Heart left ventricle (tissue), 13 donors: Measurements from ENCODE around the gene MAPK8IP3.

Experiments
- POLR2A ChIP-seq, 2 donors: fragments of 450-650 bp; IDR thresholded peaks; one replicate each; pipeline ENCODE4 v1.6.1; 2017; ENCODE audit warnings: antibody characterized with exemption in 2 of 2, mild to moderate bottlenecking in 2 of 2, moderate library complexity in 2 of 2
- TF ChIP-seq, protein P1 (sequence below), 12 donors: fragments of 200-600 bp; sonication (generic) in 4 of 12; IDR thresholded peaks; one replicate each; pipeline versions ENCODE4 v1.5.0 to v1.8.0; 2018 to 2022; ENCODE audit warnings: antibody characterized with exemption in 12 of 12, mild to moderate bottlenecking in 5 of 12
- donor health status: ischemic (EF 13 %, LVEDD 7.1; RV severe dilation, severe dysfunction).
- donor health status: DM: no; HTN: yes; CAD: no.
- donor health status: DM: no; HTN: no; CAD: no.
- donor health status: ischemic (EF 25% LVEDD 6.9; RV normal size, moderate dysfunction).
- donor health status: ischemic (EF 25% LVEDD 5.7; RV mildly dilated, moderate dysfunction).
- donor health status: ischemic (EF 35%, LVEDD 5.7; RV mildly dilated, moderate dysfunction).
- donor health status: nonischemic (EF 11% LVEDD 7.7; RV severe dilation, severe dysfunction).
- donor health status: DM: yes; HTN: yes; CAD: no.
- donor health status: PGD.
- donor health status: ischemic (EF 29% LVEDD 5.4; RV normal size, mild dysfunction).
- donor health status: nonischemic (EF 23%, LVEDD 6.1; RV moderate dilation, normal function).

DNA sequence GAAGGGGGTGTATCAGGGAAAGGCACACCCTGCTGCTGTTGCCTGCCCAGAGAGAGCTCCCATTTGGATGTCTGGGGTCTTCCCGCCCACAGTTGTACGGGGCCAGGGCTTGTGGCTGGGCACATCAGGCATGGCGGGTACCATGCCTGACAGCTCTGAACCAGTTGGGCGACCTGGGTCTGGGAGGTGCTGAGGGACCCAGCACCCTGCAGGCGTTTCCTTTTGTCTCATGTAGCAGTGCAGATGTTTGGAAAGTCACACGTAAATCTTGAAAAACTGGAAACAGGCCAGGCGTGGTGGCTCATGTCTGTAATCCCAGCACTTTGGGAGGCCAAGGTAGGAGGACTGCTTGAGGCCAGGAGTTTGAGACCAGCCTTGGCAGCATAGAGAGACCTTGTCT, 36.3 kb upstream of the MAPK8IP3 start:
- TF ChIP-seq, protein P1, sequence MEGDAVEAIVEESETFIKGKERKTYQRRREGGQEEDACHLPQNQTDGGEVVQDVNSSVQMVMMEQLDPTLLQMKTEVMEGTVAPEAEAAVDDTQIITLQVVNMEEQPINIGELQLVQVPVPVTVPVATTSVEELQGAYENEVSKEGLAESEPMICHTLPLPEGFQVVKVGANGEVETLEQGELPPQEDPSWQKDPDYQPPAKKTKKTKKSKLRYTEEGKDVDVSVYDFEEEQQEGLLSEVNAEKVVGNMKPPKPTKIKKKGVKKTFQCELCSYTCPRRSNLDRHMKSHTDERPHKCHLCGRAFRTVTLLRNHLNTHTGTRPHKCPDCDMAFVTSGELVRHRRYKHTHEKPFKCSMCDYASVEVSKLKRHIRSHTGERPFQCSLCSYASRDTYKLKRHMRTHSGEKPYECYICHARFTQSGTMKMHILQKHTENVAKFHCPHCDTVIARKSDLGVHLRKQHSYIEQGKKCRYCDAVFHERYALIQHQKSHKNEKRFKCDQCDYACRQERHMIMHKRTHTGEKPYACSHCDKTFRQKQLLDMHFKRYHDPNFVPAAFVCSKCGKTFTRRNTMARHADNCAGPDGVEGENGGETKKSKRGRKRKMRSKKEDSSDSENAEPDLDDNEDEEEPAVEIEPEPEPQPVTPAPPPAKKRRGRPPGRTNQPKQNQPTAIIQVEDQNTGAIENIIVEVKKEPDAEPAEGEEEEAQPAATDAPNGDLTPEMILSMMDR (IDR thresholded peaks at IDR 0.05): no peak
- TF ChIP-seq POLR2A (IDR thresholded peaks at IDR 0.05): no peak
